Keratinocyte (primary cell): ENCODE measurements around the gene PSD2. TPM values are rescaled to one million over a fixed set of nuclear protein-coding genes. Genes with fewer than 3 reads are reported as not detected.

Source experiments
- DNase-seq: peaks from one replicate; pipeline ENCODE4 v3.0.0-alpha.2; 2011; ENCODE audit warnings: low read depth, missing footprints, low spot score
- FAIRE-seq: peaks from 2 replicates; lab custom pipeline; 2011; peaks lifted over from hg19 to GRCh38; lab: Jason Lieb, UNC
- H2AFZ ChIP-seq: 2 replicates; pipeline ENCODE4 v1.6.0; 2012; ENCODE audit warnings: low read length, control low read depth, inconsistent platforms; ENCODE audit not compliant: control insufficient read depth
- H3K27ac ChIP-seq: 2 replicates; pipeline ENCODE4 v1.5.1; 2011; ENCODE audit warnings: low read length; ENCODE audit not compliant: control insufficient read depth, insufficient read depth
- H3K27me3 ChIP-seq: 3 replicates; pipeline ENCODE4 v1.6.0; 2011; ENCODE audit warnings: low read length; ENCODE audit not compliant: control insufficient read depth, insufficient read depth; ENCODE audit errors: extremely low read depth
- H3K36me3 ChIP-seq, 2 experiments: 2 replicates in 1 of 2; 3 replicates in 1 of 2; pipeline ENCODE4 v1.5.1; 2011; ENCODE audit warnings: low read length in 2 of 2, mild to moderate bottlenecking in 1 of 2; ENCODE audit not compliant: control insufficient read depth in 2 of 2, insufficient read depth in 2 of 2; ENCODE audit errors: extremely low read depth in 1 of 2
- H3K4me1 ChIP-seq: 3 replicates; pipeline ENCODE4 v1.5.1; 2011; ENCODE audit warnings: low read length; ENCODE audit not compliant: control insufficient read depth, insufficient read depth; ENCODE audit errors: extremely low read depth
- H3K4me2 ChIP-seq: 3 replicates; pipeline ENCODE4 v1.6.0; 2011; ENCODE audit warnings: low read depth, low read length; ENCODE audit not compliant: control insufficient read depth, insufficient read depth; ENCODE audit errors: extremely low read depth
- H3K4me3 ChIP-seq, 3 experiments: fragments of 200-600 bp in 1 of 3; sonication (generic) in 1 of 3; 2 replicates in 2 of 3; 3 replicates in 1 of 3; pipeline ENCODE4 v1.5.1; 2011 to 2016; ENCODE audit warnings: low read length in 3 of 3, mild to moderate bottlenecking in 3 of 3, control low read depth in 2 of 3, inconsistent platforms in 1 of 3, low read depth in 1 of 3, mixed read lengths in 1 of 3, mixed run types in 1 of 3, moderate library complexity in 1 of 3; ENCODE audit not compliant: control insufficient read depth in 2 of 3, insufficient read depth in 2 of 3; ENCODE audit errors: extremely low read depth in 1 of 3
- H3K79me2 ChIP-seq: 2 replicates; pipeline ENCODE4 v1.6.0; 2012; ENCODE audit warnings: low read length; ENCODE audit not compliant: control insufficient read depth, insufficient read depth
- H3K9ac ChIP-seq: 3 replicates; pipeline ENCODE4 v1.6.0; 2011; ENCODE audit warnings: low read length; ENCODE audit not compliant: control insufficient read depth, insufficient read depth; ENCODE audit errors: extremely low read depth
- H3K9me1 ChIP-seq: 3 replicates; pipeline ENCODE4 v1.6.0; 2011; ENCODE audit warnings: low read length; ENCODE audit not compliant: control insufficient read depth, insufficient read depth; ENCODE audit errors: extremely low read depth
- H3K9me3 ChIP-seq: 2 replicates; pipeline ENCODE4 v1.5.1; 2012; ENCODE audit warnings: low read depth, low read length; ENCODE audit not compliant: control insufficient read depth
- H4K20me1 ChIP-seq: 3 replicates; pipeline ENCODE4 v1.6.0; 2011; ENCODE audit warnings: low read length; ENCODE audit not compliant: control insufficient read depth, insufficient read depth; ENCODE audit errors: extremely low read depth
- CTCF ChIP-seq, 3 experiments: IDR thresholded peaks in 1 of 3; conservative IDR thresholded peaks in 1 of 3; optimal IDR thresholded peaks in 1 of 3; 2 replicates in 2 of 3; 3 replicates in 1 of 3; pipeline versions ENCODE3 to v1.5.1; 2011; ENCODE audit warnings: low read length in 3 of 3, mild to moderate bottlenecking in 3 of 3, moderate library complexity in 2 of 3, control low read depth in 1 of 3, inconsistent platforms in 1 of 3; ENCODE audit not compliant: insufficient read depth in 2 of 3; ENCODE audit errors: extremely low read depth in 1 of 3
- EZH2 ChIP-seq: IDR thresholded peaks from one replicate; pipeline ENCODE4 v1.6.1; 2012; ENCODE audit warnings: inconsistent platforms, mild to moderate bottlenecking, low read length, moderate library complexity
- dilution Hi-C: fragments of 300-500 bp; cut with MboI; formaldehyde crosslinking; loops from one replicate; pipeline ENCODE4 v1.7.0; 2020; ENCODE audit warnings: low sequenced_read_pairs; ENCODE audit not compliant: extremely low pct_ligation_motif_present
- polyA plus RNA-seq, 5 experiments: library from polyadenylated mRNA; depleted of rRNA in 3 of 5; stranded (reverse) in 3 of 5; stranded (forward) in 1 of 5; unstranded in 1 of 5; fragments of >200 nt; gene quantifications; 1 replicate in 1 of 5; 2 replicates in 3 of 5; 3 replicates in 1 of 5; pipeline versions ENCODE4 v1.2.1 to v1.2.3, GENCODE V29; 2011 to 2012; ENCODE audit warnings: missing spikeins in 2 of 5, low read depth in 1 of 5, low replicate concordance in 1 of 5

PSD2 gene
- polyA plus RNA-seq, 1 donor (not counting 4 experiments of a cell fraction or from before 2014, with no cell fraction given): not detected

GRCh38 chr5:139829471-139829870, 33.9 kb downstream of the PSD2 start:
- Histone ChIP-seq H3K79me2 (no peaks in the 10 kb centered on the region), H3K27ac (no peak overlapping the region), H3K9me3 (no peaks in the 10 kb centered on the region), H3K9me1 (no peaks in the 10 kb centered on the region), H3K36me3 (no peaks in the 10 kb centered on the region), H3K4me3 (no peak overlapping the region), H4K20me1 (no peaks in the 10 kb centered on the region), H3K9ac (no peak overlapping the region), H3K4me1 (no peaks in the 10 kb centered on the region), H3K4me2 (no peak overlapping the region), H2AFZ (no peak overlapping the region), H3K27me3 (peaks cover 16% of the 10 kb centered on the region)
- FAIRE-seq (no peak), DNase-seq (no peak)
- dilution Hi-C loops: loop anchor here (25.0 kb wide), 1 partner anchor 133 kb away; no protein-coding TSS in a partner anchor
- TF ChIP-seq EZH2: no peak
- no peak for TF ChIP-seq CTCF (optimal IDR thresholded peaks at IDR 0.05 in 1 of 3, IDR thresholded peaks at IDR 0.05 in 1 of 3, conservative IDR thresholded peaks at IDR 0.05 in 1 of 3; ENCODE audit: extremely low read depth in 1 of 3, insufficient read depth in 2 of 3, low read length in 3 of 3)

- Histone ChIP-seq H3K4me2 (no peak overlapping the region), H3K27me3 (peaks cover 16% of the 10 kb centered on the region)
- no peak for FAIRE-seq
Measured at GRCh38 chr5:139831624-139832023, 36.0 kb downstream of the PSD2 start.

More at GRCh38 chr5:139831624-139832023, 36.0 kb downstream of the PSD2 start:
- no peak overlapping the region for H3K4me3 ChIP-seq
- H2AFZ ChIP-seq: no peak overlapping the region
- H3K27ac ChIP-seq: no peak overlapping the region
- H3K4me1 ChIP-seq: no peaks in the 10 kb centered on the region
- H4K20me1 ChIP-seq: no peaks in the 10 kb centered on the region
- no peaks in the 10 kb centered on the region for H3K36me3 ChIP-seq
- no peaks in the 10 kb centered on the region for H3K9me3 ChIP-seq
- no peak for DNase-seq
- no peaks in the 10 kb centered on the region for H3K79me2 ChIP-seq
- H3K9ac ChIP-seq: no peak overlapping the region
- TF ChIP-seq EZH2: no peak
- TF ChIP-seq CTCF (optimal IDR thresholded peaks at IDR 0.05 in 1 of 3, IDR thresholded peaks at IDR 0.05 in 1 of 3, conservative IDR thresholded peaks at IDR 0.05 in 1 of 3; ENCODE audit: extremely low read depth in 1 of 3, insufficient read depth in 2 of 3, low read length in 3 of 3): no peak
- dilution Hi-C loops: loop anchor here (25.0 kb wide), 1 partner anchor 131 kb away; no protein-coding TSS in a partner anchor
- H3K9me1 ChIP-seq: no peaks in the 10 kb centered on the region
